Breast epithelium (tissue), 3 donors: ENCODE results near the gene RFT1.

Source experiments
- CTCF ChIP-seq, 3 donors: fragments of 450-650 bp; IDR thresholded peaks; one replicate each; pipeline ENCODE4 v1.5.1; 2016 to 2017; ENCODE audit warnings: antibody characterized with exemption in 3 of 3, mild to moderate bottlenecking in 3 of 3, moderate library complexity in 3 of 3
- POLR2A ChIP-seq: fragments of 450-650 bp; IDR thresholded peaks from one replicate; pipeline ENCODE4 v1.6.1; 2016; ENCODE audit warnings: antibody characterized with exemption, mild to moderate bottlenecking, moderate library complexity
- POLR2AphosphoS5 ChIP-seq, 3 donors: sonication (generic); formaldehyde crosslinking; IDR thresholded peaks; one replicate each; pipeline ENCODE4 v1.6.1; 2017; ENCODE audit warnings: antibody characterized with exemption in 3 of 3

- TF ChIP-seq CTCF (IDR thresholded peaks at IDR 0.05) (no peak), POLR2A (no peak), POLR2AphosphoS5 (IDR thresholded peaks at IDR 0.05) (no peak)
Observed at GRCh38 chr3:53074761-53075742, 55.2 kb downstream of the RFT1 start.
